Myocyte (in vitro differentiated cells): ENCODE measurements around the gene ITIH4. TPM values are rescaled to one million over a fixed set of nuclear protein-coding genes. Genes with fewer than 3 reads are reported as not detected.

Source experiments
- DNase-seq: peaks from one replicate; pipeline ENCODE4 v3.0.0-alpha.2; 2012; ENCODE audit warnings: low read depth
- total RNA-seq: library from RNA; depleted of rRNA; stranded (reverse); fragments of >200 nt; gene quantifications from 2 replicates; pipeline ENCODE4 v1.2.3, GENCODE V29; 2014

The ITIH4 gene
- total RNA-seq, 1 donor from 2014 or later, result 5.0 TPM

- DNase-seq, result no peak
Measured at GRCh38 chr3:52849656-52850055, 19.2 kb upstream of the ITIH4 start.

- peak; percentile 93 for DNase-seq
Measured at GRCh38 chr3:52848617-52849016, 18.1 kb upstream of the ITIH4 start.

DNA sequence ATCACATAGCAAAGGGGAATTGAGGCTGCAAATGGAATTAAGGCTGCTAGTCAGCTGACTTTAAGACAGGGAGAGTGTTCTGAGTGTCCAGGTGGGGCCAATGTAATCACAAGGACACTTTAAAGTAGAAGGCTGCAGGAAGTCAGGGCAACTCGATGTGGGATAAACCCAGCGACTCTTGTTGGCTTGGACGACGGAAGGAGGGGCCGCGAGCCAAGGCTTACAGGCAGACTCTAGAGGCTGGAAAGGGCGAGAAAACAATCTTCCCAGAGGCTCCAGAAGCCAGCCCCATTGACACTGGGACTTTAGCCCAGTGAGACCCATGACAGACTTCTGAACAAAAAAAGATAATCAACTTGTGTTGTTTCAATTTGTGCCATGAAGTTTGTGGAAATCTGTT, 17.3 kb upstream of the ITIH4 start:
- no peak for DNase-seq

- no peak for DNase-seq
Measured at GRCh38 chr3:52847241-52847640, 16.8 kb upstream of the ITIH4 start.

GRCh38 chr3:52846432-52846965, 16.0 kb upstream of the ITIH4 start:
- no peak for DNase-seq

DNA sequence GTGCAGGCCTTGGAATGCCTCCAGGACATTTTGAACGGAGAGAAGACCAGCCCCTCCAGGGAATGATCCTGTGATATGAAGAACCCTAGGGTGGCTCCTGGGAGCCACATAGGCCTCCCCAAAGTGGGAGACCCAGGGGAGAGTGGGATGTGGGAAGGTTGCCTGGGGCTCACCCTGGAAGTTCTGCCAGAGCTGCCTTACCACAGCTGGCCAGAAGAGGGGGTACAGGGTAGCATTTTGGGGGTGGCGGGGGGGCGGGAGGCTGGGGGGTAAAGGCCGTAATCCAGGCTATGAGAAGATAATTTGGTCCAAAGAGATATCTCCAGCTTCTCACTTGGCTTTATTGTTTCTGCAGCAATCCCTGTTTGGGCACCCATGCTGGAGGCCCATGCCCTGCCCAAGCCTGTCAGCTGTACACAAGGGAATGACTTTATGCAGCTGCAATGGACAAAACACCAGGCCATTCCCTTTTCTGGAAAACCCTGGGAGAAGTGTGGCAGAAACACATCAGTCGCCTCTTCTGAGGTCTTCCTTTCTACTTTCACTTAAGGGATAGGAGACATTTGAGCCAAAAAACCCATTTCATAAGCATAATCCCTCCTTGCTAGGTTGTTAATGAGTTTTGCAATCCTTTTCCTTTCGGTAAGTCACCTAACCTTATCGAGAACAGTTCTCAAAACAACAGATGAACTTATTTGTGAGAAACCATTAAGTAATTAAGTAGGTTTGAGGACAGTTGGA, 15.4 kb upstream of the ITIH4 start:
- DNase-seq, result no peak

DNA sequence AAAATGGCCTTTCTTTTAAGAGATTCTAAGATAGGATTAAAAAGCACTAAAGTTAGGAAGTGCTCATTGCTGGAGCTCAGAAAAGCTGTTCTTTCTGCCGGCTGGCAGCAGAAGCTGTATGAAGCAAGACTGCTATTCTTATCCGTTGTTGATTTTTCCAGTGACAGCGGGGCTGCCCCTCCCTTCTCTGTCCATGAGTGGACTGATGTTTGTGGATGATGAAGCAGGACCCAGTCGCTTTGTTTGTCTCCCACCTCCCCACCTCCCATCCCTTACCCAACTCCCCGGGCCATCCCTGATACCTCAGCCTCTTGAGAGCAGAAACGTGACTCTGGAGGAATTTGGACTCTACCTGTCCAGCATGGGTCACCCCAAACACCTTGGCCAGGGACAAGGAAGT, 14.7 kb upstream of the ITIH4 start:
- DNase-seq, result peak; percentile 69

- no peak for DNase-seq
Measured at GRCh38 chr3:52844290-52844975, 14.0 kb upstream of the ITIH4 start.

GRCh38 chr3:52843881-52844280, 13.4 kb upstream of the ITIH4 start:
- DNase-seq, result no peak

DNA sequence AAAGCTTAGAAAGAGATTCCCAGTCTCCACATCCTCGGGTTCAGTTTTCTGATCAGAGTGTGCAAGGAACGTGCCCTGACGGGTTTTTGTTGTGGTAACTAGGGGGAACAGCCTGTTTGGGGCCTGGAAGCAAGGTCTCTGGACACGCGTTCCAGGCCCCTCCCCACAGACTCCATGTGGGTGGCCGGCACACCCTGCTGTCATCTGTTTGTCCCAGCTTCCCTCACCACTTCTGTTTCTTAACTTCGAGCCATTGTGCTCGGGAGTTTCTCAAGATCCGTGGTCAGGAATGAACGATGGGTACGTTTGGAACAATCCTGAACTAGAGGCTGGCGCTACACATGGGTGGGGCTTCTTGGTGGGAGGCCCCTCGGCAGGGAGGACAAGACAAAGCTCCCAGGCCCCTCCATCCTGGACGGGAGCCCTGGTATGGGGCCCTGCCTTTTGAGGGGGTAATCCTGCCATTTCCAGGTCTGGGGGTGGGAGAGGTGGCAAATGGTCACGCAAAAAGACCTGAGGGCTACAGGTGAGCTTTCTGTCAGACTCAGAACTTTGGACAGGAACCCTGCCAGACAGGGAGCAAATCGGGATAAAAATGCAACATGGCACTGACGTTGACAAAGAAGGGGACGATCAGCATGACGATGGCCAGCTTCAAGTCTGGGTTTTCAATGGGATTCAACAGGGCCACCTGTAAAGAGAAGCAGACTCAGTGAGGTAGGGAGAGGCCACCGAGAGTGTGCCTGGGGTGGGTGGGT, 12.8 kb upstream of the ITIH4 start:
- DNase-seq, result no peak

GRCh38 chr3:52842424-52842823, 12.0 kb upstream of the ITIH4 start:
- DNase-seq, result no peak

DNA sequence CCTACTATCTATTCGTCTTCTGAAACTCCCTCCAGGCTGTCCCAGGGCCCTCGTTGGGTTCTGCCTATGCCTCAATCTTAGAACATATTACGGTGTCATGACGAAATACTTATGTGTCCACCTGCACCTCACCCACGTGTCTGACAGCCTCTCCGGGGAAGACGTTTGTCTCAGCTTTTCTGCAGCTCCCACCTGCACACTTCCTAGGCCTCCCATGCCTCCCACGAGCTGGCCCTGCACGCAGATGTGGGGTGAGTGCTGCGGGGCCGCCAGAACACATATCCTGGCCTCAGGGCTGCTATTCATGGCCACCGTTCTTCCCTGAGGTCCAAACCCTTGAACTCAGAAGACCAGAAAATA, 11.5 kb upstream of the ITIH4 start:
- no peak for DNase-seq

GRCh38 chr3:52841211-52841980, 10.9 kb upstream of the ITIH4 start:
- peak; percentile 45 for DNase-seq

GRCh38 chr3:52839892-52840545, 9.5 kb upstream of the ITIH4 start:
- DNase-seq, result no peak

- DNase-seq, result no peak
Measured at GRCh38 chr3:52839268-52839575, 8.8 kb upstream of the ITIH4 start.

DNA sequence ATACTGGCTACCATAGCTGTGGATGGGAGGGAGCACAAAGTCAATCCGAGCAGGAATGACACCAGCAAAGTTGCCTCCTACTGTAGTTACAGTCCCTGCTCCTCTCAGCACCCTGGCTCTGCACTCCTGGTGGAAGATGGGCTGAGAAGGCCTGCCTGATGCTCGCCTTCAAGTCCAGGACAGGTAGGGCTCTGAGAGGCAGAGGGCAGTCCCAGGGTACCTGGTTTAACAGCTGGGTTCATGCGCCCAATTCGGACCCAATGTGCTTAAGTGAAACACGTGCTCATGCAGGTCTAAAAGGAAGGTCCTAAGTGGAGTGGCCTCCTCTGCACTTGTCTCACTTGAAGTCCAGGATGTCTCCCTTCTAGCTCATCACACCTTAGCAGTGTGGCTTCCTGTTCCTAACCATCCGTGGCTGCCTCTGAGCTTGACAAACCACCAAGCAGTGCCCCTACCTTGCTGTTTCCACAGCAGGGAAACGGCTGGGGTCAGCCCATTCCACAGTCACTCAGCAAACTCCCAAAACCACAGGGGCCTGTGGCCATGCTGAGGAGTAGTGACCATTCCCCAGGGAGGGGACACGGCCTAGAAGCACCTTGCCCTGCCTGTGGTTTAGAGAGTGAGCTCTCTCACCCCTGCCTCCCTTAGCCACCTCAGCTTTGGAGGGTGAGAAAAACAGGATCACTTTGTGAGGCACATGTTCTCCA, 8.2 kb upstream of the ITIH4 start:
- DNase-seq, result no peak

DNA sequence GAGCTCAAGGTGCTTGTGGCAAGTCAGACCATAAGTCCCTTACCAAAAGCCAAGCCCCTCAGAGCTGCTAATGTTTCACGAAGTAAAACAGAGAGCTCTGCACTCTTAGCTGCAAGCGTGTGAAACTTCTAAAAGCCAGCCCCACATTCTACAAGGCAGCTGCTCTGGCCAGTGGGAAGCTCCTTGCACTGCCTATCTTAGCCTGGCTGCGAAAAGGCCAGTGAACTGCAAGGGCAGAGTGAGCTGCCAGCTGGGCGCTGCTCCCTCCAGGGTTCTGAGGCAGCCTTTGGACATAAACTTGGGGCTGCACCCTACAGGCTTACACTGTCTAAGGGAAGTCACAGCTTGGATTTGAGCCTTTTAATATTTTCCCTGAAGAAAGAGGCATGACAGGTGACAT, 6.5 kb upstream of the ITIH4 start:
- peak; percentile 83 for DNase-seq

- DNase-seq, result no peak
Measured at GRCh38 chr3:52836471-52836845, 6.0 kb upstream of the ITIH4 start.

DNA sequence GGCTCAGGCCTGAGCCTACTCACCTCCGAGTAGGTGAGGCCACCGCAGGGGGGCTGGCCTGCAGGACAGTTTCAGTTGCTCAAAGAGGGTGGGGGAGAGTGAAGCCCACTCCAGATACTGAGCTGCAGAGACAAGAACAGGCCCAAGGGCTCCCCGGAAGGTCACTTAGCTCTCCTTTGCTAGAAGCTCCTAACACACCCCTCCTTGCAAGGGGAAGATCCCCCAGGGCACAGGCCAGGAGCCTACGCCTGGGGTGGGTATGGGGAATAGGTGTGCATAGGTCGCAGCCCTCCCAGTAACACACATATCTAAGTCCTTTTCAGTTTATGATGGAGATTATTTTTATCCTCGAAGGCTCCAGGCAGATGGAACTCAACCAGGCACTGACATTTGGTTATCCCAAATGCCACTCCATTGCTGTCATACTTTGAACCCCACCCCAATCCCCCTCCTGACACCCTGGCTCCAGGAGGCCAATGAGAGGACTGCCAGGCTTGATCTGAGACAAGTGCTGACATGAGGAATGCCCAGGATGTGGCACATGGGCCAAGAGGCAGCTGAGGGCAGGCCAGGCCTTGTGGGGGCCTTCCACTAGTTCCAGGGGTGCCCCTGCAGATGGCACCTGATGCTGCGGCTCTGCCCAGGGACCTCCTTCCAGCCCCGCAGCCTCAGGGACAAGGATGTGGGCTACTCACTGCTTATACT, 5.4 kb upstream of the ITIH4 start:
- DNase-seq, result peak; percentile 95
